NCI-H1694 (cell line): Measurements from ENCODE around the gene VPS29.
"Not testable (repeated sequence)": the region's sequence is repeated elsewhere in the genome, so short reads cannot be mapped to it uniquely, and the experiment has no call there.

Source experiments
- DNase-seq: peaks from one replicate; lab custom pipeline; 2025; lab: John Stamatoyannopoulos, UW

The VPS29 gene

DNA sequence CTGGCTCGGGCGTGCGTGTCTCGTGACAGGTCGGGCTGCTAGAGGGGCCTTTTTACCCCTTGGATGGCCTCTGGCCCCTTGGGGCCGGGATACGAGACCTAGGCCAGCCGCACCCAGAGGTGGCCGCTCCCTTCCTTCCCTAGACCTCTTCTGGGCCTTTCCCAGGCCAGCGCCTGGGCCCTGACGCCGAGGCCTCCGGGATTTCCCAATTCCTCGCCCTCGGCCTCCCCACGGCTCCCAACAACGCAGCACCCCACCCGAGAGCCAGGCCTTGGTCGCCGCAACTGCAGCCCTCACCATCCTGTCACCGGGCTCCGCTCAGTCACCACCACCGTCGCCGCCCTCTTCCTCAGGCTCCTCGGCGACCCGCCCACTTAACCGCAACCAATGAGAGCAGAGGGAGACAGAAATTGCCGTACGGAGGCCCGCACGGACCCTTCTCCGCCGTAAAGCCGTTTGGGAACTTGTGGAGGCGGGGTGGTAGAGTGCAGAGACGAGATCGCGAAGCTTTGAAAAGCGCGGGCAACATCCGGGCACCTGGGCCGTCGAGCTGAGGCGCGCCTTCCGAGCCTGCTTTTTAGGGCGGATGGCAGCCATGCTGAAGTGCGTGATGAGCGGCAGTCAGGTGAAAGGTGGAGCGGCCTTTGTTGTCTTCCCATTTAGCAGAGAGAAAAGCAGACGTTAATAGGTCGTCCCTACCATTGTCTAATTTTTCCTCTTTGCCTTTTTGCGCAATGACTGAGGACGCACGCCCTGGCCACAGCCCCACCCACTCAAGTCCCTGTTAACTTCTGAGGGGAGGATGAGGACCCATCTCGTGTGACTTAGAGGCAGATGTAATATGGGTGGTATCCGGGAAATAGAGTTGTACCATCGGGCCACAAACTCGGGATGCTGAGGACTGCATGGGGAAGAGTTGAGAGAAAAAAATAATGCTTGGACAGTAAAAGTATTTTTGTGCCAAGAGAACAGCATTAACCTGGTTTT is at the start of gene VPS29, which contains the start of gene RAD9B:
TSS of gene VPS29 (minus strand) at position 360 of the 987 bp plus-strand sequence. CDS start at position 300, 60 bp downstream.
TSS of gene RAD9B (plus strand) at position 580 of the 987 bp plus-strand sequence. CDS start at position 587, 7 bp downstream.
- peak; percentile 88 for DNase-seq

DNA sequence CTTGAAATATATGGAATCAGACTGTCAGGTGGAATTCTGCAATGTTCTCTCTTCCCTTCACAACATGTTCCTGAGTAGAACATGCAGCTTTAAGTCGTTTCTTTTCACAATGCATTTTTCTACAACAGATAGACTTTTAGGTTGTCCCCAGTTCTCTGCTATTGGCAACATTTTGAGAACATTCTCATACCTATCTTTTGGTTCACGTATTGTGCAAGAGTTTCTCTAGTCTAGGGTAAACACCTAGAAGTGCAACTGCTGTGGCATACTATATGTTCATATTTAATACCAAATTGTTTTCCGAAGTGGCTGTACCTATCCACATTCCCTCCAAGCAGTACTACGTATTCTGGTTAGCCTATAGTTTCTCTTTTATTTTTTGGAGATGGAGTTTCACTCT is 49.1 kb upstream of the VPS29 start:
- DNase-seq, result no peak

DNA sequence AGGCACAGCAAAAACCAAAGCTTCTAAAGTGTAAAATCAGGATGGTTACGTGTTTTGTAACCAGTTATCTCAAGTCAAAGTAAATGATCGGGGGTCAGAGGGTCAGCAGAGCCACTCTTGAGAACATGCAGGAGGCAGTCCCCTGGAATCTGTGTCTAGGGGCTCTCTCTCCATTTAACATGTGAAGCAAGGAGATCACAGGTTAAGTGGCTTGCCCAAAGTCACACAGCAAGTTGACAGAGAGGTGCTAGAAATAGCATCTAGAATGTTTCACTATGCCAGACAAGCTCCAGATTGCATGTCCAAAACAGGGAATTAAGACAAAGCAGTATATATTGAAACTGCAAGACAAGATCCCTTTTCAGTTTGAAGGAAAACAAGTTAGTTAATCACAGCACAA is 47.8 kb upstream of the VPS29 start:
- no peak for DNase-seq

DNA sequence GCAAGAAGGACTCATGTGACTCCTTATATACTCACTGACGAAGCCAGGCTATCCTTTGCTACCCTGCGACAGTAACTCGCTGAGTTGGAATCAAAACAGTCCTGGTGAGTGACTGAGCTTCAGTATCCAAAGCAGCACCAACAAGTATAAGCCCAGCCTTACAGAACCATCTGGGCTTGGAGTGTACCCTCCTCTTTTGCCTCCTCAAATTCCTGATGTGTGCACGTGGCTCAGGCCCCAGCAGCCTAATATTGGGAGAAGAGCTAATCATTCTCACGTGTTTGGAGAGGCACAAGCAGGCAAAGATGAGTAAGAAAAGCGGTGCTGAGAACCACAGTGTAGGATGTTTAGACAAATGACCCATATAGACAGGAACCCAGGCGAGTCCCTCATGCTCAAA is 46.8 kb upstream of the VPS29 start:
- DNase-seq, result no peak

DNA sequence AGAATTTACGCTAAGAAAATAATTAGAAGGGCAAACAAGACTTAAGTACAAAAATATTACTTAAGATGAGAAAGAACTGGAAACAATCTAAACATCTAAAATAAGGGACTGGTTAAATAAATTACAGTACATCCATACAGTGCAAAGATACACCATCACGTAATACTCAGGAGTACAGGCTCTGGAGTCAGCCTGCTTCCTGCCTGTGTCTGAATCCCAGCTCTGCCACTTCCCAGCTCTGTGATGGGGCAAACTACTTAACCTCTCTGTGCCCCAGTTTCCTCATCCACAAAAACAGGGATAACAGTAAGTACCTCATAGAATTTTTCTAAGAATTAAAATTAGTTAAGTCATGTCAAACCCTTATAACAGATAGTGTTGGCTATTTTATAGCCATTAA is 45.2 kb upstream of the VPS29 start:
- no peak for DNase-seq

DNA sequence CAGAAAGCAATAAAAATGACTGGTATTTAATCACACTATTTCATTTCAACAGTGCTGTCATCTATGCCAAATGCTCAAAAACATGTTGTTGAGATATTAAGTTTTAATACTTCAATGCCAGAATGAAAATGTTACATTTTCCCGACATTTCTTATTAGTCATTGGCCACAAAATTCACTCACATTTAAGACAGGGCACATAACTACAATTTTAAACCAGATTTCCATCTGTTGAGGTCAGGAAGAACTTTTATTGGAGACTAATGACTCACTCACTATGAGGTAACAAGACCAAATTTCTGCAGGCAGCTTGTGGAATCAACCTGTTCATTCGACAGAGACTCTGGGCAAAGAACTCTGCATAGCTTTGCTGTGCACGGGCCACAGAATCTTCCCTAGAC is 44.4 kb upstream of the VPS29 start:
- DNase-seq, result no peak

DNA sequence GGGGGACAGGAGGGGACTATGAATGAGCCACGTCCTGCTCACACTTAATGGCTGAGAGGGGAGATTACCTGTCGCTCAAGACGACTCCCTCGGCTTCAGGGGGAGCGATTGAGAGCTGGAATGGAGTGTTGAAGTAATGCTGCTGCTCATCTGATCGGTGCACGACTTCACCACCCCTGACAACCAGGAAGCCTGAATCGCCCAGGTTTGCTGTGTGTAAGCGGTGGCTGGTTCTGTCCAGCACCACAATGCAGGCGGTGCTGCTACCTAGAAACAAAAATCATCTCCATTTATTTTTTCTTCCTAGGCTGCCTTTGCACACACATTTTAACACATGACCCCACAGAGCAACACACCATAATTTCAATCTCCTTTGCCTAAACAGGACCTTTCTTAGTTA is 43.9 kb upstream of the VPS29 start:
- DNase-seq, result no peak

DNA sequence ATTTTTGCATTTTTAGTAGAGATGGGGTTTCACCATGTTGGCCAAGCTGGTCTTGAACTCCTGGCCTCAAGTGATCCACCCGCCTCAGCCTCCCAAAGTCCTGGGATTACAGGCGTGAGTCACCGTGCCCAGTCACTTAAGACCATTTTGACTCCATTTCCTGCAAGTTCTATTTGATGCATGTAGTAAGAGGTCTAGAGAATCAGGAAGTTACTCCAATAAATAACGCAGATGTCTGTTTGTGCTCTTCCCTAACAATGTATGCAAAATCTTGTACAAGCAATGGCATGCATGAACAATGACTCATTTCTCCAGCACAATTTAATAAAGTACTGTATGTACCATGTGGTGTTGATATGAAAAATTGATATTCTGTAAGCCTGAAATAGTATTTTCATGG is 43.3 kb upstream of the VPS29 start:
- DNase-seq, result not testable (repeated sequence)

DNA sequence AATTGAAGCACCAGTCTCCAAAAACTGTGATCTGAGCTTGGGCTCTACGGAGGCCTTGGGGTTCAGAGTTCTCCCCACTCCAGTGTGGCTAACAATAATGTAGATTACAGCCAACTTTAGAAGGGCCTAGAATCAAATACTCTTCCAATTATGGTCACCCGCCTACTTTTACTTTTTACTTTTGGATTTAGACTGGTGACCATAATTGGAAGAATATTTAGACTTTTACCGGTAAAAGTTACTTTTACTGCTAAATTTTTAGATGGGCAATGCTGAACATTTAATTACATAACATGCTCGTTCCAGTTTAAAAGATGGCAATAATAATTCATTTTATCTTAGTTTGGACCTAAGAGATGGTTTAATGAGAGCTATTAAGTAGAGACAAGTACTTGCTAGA is 42.1 kb upstream of the VPS29 start:
- DNase-seq, result no peak

DNA sequence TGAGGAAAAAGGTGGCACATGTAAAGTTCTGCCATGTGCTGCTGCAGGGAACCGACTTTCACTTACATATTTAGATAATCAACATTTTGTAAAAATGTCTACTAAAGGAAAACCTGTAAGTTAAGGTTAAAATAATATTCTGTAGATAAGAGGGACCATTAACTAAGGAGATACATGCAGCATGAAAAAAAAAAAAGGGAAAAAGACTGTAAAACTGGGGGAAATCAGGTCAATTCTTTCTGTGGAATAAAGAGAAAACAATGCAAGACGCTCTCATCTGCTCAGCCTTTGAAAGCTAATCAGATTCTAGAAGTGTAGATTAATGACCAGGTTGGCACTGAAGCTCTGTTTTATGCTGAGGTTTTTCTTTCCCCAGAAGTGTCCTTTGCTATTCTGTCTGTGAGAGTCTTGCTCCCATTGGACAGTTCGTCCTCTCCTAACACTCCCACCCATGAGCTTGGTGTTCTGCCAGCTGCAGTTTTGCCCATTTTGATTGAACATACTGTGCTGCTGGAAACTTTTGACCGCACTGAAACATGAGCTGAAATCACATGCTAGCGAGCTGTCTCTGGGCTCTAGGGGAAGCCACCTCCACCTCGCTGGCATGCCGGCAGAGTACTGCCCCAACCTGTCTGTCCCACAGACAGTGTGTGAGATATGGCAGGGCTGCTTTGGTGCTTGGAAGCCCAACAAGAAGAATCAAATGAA is 41.5 kb upstream of the VPS29 start:
- DNase-seq, result no peak

DNA sequence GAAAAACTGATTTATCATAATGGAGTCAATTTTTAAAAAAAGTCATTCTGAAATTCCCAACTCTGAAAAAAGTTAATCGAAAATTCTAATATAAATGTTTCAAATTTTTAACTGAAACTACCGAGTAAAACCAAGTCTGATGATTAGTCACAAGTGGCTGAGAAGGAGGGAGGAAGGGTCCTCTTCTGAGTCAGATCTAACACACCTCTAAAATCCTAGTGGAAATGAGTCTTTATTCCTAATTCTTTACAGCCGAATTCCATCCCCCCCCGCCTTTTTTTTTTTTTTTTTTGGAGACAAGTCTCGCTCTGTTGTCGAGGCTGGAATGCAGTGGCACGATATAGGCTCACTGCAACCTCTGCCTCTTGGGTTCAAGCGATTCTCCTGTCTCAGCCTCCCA is 38.1 kb upstream of the VPS29 start:
- no peak for DNase-seq

DNA sequence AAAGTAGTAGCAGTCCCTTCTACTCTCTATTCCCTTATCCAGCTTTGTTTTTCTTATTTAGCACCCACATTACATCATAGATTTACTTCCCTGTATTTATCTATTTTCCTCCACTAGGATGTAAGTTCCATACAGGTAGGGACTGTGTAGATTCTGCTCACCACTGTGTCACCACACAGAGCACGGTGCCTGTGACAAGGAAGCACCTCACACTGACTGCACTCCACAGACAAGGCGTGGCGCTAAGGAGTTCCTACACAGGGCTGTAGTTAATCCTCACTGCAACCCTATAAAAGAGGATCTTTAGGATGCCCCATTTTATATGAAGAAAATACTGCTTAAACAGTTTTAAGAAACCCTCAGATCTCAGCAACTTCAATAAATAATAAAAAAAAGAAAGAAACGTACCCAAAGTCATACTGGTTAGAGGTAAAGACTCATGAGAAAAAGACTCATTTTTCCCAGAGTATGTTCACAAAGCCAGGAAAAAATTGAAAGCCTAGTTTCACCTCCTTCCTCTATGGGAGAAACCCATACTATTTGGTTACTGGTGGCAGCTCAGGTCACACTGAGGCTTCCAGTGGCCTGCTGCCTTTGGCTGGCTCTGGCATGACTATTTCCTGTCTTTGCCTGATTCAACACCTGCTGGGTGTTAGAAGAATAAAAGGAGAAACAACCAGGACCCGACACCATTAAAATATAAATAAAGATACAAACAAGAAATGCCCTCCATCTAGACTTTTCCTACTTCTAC is 37.1 kb upstream of the VPS29 start:
- no peak for DNase-seq

DNA sequence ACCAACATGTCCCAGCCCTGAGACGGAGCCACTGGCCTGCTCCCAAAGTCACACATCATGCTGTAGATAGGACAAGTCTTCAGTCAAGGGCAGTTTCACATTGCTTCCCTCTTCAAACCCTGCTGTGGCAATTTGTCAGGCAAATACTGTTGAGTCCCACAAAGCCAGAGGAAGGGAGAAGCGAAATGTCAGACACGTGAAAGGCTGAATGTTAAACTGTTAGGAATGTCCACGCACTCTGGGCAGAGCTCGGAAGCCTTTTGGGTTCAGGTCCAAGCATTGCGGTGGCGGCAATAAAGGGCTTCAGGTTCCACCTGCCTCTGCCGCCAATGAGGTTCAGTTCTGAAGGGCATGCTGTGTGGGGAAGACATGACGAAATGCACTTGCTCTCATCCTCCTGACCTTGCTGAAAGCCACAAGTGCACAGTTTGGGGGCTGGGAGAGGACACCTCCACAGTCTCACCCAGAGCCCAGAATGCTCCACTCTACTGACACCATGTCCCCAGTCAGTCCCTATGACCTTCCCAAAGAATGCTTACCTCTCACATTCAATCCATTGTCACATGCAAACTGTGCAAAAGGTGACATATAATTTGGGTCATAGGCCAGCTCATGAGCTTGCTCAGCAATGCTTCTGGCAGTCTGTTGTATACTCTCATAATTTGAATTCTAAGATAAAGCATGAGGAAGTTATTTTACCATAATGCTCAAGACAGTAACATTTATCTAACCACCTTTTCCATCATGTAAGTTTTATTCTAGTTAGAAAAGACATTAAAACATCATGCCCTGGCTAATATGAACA is 35.9 kb upstream of the VPS29 start:
- no peak for DNase-seq

DNA sequence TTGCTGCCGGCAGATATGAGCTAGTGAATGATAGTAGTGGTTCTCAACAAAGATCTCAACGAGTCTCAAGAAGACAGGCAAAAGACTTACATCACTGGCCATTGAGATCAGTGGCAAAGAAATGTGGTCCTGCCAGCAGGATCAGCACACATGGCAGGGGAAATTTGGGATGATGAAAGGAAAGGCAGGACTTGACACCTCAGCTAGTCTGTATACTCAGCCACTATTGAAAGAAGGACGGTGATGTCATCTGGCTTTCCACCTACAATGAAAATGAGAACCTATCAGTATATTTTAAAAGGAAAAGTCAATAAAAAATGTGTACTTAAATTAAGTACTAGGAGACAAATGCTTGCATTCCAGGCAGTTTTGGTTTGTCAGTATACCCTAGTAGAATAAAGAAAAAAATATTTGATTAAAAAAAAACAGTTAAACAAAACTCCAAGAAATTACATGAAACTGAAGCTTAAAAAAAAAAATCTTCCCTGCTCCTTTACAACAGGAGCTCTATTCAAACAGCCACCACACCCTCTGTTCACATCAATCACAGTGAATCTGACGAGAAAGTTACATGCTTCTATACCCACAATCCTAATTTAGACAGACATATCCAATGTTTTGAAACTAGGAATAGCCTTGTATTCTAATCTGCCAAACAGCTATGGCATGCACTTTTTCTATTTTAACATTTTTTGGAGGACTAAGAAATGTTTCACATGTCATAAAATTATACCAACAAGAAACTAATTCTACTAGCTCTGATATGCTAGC is 35.1 kb upstream of the VPS29 start:
- no peak for DNase-seq

DNA sequence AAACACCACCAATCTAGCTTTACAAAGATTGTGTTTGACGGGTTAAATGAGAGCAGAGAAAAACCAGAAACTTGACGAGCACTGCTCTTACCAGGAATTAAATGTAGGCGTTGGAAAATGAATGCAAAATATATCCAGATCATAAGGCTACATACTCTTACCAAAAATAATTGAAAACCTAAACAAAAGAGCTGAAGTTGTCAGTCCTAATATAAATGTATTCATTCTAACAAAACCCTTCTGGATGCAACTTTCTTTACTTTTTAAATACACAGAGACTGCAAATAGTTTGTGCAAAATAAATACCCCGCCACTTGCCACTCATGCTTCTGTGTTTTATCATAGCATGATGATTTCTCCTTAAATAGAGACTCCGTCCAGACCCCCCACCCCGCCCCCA is 32.9 kb upstream of the VPS29 start:
- DNase-seq, result no peak

DNA sequence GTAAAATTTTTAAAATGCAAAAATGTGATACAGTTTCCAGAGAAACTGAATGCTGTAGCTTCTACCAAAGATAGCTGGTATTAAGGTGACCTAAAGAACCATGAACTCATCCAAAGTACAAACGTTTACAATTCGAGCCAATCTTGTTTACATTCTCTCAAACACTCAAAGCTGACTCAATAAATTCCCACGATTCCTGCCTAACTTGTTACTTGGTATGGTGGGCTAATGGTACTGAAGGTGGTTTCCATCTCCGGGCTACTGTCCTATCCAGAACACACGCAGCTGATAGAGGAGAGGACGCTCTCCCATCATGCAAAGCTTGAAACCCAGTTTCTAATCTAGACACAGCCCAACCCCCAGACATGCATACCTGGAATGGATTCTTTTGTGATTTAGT is 31.7 kb upstream of the VPS29 start:
- DNase-seq, result no peak

DNA sequence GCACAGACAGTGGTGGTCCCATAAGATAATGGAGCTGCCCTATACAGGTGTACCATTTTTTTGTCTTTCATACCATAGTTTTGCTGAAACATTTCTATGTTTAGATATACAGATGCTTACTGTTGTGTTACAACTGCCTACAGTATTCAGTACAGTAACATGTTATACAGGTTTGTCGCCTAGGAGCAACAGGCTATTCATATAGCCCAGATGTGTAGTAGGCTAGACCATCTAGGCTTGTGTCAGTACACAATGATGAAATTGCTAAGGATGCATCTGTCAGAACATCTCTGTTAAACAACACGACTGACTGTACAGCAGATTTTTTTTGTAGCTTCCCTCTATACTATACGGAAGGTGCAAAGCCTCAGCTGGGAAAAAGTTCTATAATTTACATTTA is 30.7 kb upstream of the VPS29 start:
- DNase-seq, result no peak

DNA sequence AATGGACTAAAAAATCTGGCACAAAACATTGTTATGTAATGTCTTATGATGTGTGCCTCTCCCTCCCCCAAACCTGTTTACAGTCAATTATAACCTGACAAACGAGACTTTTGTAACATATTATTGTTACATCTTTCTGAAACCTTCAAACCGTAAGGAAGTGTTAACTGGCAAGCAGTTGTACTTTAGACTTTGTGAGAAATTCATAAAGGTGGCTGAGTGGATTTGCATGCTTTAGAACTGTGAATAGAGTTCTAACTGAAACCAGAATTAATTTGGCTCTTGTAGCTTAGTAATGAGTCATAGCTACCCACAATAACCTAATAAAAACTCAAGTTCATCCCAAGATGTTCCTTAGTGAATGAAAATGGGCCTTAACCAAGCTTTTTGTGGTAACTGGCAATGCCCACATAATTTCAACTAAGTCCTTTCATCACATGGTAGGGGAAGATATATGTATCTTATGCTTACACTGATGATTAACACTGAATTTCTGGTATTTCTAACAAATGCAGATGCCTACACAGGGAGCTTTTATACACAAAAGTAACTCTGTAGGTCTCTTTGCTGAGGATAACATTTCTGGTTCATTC is 29.9 kb upstream of the VPS29 start:
- no peak for DNase-seq

DNA sequence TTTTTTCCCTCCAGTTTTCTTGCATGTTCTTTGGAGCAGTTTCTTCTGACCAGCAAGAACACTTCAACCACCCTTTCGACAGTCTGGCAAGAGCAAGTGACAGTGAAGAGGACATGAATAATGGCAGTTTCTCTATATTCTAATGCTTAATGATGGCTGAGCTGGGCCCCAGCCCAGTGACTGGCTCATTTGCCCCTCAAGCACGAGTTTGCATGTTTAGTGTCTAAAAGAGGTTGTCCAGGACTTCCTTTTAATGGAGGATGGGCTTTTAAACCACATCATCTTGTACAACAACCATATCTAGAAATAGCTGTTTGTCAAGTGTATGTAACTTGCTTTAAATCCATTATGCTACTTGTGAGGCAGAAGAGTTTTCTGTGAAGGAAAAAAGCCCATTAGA is 28.6 kb upstream of the VPS29 start:
- no peak for DNase-seq

DNA sequence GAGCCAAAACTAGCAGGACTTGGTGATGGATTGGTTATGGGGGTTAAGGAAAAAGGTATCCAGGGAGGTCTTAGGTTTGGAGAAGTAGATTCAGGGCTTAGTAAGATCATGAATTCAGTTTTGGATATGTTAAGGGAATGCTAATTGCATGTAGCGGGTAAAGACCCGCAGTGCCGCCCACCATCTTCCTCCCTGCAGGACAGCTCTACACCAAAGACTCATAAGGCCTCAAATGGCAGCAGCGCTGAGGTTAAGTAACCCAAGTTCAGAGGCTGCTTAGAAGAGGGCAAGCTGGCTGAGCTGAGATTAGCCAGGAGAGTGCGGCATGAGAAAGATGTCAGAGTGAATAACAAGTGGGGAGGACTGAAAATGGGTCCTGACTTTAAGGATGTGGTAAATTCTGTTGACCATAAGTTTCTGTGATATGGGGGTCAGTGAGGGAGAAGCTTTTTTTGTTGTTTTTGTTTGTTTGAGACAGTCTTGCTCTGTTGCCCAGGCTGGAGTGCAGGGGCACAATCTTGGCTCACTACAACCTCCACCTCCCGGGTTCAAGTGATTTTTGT is 26.4 kb upstream of the VPS29 start:
- DNase-seq, result no peak
